RWPE2 (cell line): Measurements from ENCODE around the gene TNP2.

Experiments
- ATAC-seq: fragments of 200-7000 bp; cut with Tn5 transposase; 3 replicates; pipeline ENCODE4 v1.9.1; 2021; ENCODE audit warnings: low read depth
- DNase-seq: peaks from one replicate; pipeline ENCODE4 v3.0.0-alpha.2; 2020; ENCODE audit warnings: low spot score
- H3K27ac ChIP-seq: fragments of 450-650 bp; 2 replicates; pipeline ENCODE4 v1.5.1; 2017; ENCODE audit warnings: mild to moderate bottlenecking; ENCODE audit not compliant: poor library complexity, severe bottlenecking
- H3K27me3 ChIP-seq: fragments of 250-450 bp; sonication (Bioruptor Pico); 2 replicates; pipeline ENCODE4 v1.5.1; 2021; ENCODE audit warnings: mild to moderate bottlenecking, moderate library complexity; ENCODE audit not compliant: insufficient read depth, poor library complexity, severe bottlenecking
- H3K36me3 ChIP-seq: fragments of 250-450 bp; sonication (Bioruptor Pico); 2 replicates; pipeline ENCODE4 v1.5.1; 2020; ENCODE audit warnings: low read depth, mild to moderate bottlenecking, moderate library complexity
- H3K4me1 ChIP-seq: fragments of 250-450 bp; sonication (Bioruptor Pico); 2 replicates; pipeline ENCODE4 v1.5.1; 2021; ENCODE audit warnings: mild to moderate bottlenecking, moderate library complexity; ENCODE audit not compliant: insufficient read depth, poor library complexity, severe bottlenecking
- H3K4me3 ChIP-seq: fragments of 250-450 bp; sonication (Bioruptor Pico); 2 replicates; pipeline ENCODE4 v1.5.1; 2021; ENCODE audit warnings: mild to moderate bottlenecking, moderate library complexity; ENCODE audit not compliant: severe bottlenecking
- H3K9me3 ChIP-seq: fragments of 250-450 bp; sonication (Bioruptor Pico); 2 replicates; pipeline ENCODE4 v1.5.1; 2021; ENCODE audit warnings: mild to moderate bottlenecking, moderate library complexity; ENCODE audit not compliant: severe bottlenecking
- CTCF ChIP-seq: fragments of 450-650 bp; IDR thresholded peaks from one replicate; pipeline ENCODE4 v1.5.1; 2017; ENCODE audit warnings: mild to moderate bottlenecking, moderate library complexity; ENCODE audit not compliant: poor library complexity, severe bottlenecking

Gene TNP2

GRCh38 chr16:11309895-11310633 lies 40.9 kb upstream of the TNP2 start:
- no peak for TF ChIP-seq CTCF
- H3K36me3 ChIP-seq = no peaks in the 10 kb centered on the region
- no peak for DNase-seq
- no peaks in the 10 kb centered on the region for H3K27me3 ChIP-seq
- no peak for ATAC-seq
- H3K27ac ChIP-seq = no peak overlapping the region
- H3K9me3 ChIP-seq = no peaks in the 10 kb centered on the region
- H3K4me3 ChIP-seq = no peak overlapping the region
- peaks cover 14% of the 10 kb centered on the region for H3K4me1 ChIP-seq

- no peak for DNase-seq
- no peak for ATAC-seq
- Histone ChIP-seq H3K36me3 (no peaks in the 10 kb centered on the region), H3K27me3 (no peaks in the 10 kb centered on the region), H3K27ac (no peak overlapping the region), H3K9me3 (no peaks in the 10 kb centered on the region), H3K4me1 (peaks cover 16% of the 10 kb centered on the region), H3K4me3 (no peak overlapping the region)
- TF ChIP-seq CTCF = no peak
Measured at GRCh38 chr16:11308493-11309283, 39.6 kb upstream of the TNP2 start.

- ATAC-seq (no peak), DNase-seq (no peak)
- Histone ChIP-seq H3K4me1 (peaks cover 15% of the 10 kb centered on the region), H3K27ac (no peak overlapping the region), H3K27me3 (no peaks in the 10 kb centered on the region), H3K9me3 (no peaks in the 10 kb centered on the region), H3K36me3 (no peaks in the 10 kb centered on the region), H3K4me3 (no peak overlapping the region)
- TF ChIP-seq CTCF = no peak
Measured at GRCh38 chr16:11307639-11308492, 38.7 kb upstream of the TNP2 start.

GRCh38 chr16:11306997-11307638 lies 38.0 kb upstream of the TNP2 start:
- H3K4me3 ChIP-seq = no peak overlapping the region
- no peak for TF ChIP-seq CTCF
- peak; percentile 34; the same call in 2 of the 3 replicates for ATAC-seq
- no peaks in the 10 kb centered on the region for H3K9me3 ChIP-seq
- no peaks in the 10 kb centered on the region for H3K36me3 ChIP-seq
- H3K4me1 ChIP-seq = peaks cover 9% of the 10 kb centered on the region
- H3K27me3 ChIP-seq = no peaks in the 10 kb centered on the region
- DNase-seq = no peak
- H3K27ac ChIP-seq = no peak overlapping the region
